NOMO-1 (cell line): ENCODE results near the gene CREB3L4.

Experiments
- DNase-seq, 2 experiments: peaks; one replicate each; lab custom pipeline; 2025; ENCODE audit not compliant: unreplicated experiment in 2 of 2; lab: John Stamatoyannopoulos, UW

CREB3L4 gene, protein sequence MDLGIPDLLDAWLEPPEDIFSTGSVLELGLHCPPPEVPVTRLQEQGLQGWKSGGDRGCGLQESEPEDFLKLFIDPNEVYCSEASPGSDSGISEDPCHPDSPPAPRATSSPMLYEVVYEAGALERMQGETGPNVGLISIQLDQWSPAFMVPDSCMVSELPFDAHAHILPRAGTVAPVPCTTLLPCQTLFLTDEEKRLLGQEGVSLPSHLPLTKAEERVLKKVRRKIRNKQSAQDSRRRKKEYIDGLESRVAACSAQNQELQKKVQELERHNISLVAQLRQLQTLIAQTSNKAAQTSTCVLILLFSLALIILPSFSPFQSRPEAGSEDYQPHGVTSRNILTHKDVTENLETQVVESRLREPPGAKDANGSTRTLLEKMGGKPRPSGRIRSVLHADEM

DNA sequence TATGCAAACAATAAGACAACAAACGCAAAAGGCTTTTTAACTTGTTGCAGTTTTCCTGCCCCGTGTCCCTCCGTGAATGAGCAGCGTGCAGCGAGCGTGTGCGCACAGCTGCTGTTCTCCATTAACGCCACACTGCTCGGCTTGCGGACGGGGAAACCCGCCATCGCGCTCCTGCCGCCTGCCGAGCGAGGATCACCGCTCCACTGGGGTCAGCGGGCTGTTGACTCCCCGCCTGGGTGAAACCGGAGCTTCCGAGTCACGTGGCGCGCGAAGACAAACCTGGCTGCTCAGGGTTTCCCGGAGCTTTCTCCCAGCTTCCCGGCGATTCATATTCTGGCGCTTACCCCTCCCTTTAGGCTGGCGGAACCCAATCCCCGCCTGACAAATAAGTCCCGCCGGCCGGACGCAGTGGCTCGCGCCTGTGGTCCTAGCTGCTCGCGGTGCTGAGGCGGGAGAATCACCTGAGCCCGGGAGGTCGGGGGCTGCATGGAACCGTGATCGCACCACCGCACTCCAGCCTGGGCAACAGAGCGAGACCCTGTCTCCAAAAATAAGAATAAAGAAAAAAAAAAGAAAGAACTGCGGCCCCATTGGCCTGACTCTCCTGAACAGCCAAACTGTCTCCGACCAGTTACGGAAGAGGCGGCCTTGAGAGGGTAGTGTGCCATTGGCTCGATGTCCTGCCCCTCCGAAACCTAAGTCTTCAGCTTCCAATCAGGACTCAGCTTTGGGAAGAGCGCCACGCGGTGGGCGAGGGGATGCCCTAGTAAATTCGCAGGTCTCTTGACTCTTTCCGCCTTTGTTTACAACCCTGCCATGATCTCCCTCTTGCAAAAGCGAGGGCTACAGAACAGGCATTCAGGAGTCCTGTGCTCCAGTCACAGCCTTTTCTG, at the start of gene CREB3L4:
CREB3L4 (plus strand) TSS at position 796 of the 893 bp plus-strand sequence. CDS start 624 bp downstream, outside the sequence.
- peak; percentile 97 to 98 for DNase-seq

DNA sequence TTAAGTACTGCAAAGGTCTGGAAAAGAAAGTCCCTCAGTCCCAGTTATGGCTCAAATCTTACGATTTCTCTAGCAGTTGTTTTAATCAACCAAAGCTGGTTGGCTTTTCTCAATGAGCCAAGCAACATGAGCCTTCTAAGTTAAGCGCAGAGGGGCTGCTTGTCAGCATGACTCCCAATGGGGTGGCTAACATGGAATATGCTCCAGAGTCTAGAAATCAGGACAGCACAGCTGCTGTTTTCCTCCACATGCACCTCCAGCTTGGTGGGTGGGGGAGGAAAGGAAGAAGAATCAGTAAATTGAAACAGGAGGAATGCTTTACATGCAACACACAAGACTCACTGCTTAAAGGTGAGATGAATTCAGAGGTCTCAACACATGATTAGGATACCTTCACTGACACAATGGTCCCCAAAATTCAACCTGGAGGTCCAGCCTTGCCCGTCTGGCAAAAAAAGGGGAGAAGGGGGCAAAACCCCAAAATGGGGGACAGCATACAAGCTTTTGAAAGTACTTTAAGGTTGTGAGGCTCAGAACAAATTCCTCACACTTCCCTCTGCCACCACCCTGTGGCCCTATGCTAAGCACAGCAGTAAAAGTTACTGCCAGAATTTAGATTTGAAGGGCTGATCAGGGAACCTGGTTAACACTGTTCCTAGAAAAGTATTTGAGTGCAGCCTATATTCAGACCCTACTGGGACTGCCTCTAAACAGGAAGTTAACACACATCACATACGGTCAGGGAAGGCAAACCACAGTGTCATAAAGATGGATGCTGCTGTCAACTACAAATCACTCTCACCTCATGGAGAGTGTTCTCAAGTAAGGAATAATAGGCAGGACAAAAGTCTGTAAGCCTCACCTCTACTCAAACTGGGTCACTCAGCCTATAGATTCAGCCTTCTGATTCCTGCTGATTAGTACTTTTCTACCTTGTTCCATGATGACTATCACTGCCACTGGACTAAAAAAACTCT, 47.5 kb upstream of the CREB3L4 start:
- peak; percentile 29 to 76 for DNase-seq

DNA sequence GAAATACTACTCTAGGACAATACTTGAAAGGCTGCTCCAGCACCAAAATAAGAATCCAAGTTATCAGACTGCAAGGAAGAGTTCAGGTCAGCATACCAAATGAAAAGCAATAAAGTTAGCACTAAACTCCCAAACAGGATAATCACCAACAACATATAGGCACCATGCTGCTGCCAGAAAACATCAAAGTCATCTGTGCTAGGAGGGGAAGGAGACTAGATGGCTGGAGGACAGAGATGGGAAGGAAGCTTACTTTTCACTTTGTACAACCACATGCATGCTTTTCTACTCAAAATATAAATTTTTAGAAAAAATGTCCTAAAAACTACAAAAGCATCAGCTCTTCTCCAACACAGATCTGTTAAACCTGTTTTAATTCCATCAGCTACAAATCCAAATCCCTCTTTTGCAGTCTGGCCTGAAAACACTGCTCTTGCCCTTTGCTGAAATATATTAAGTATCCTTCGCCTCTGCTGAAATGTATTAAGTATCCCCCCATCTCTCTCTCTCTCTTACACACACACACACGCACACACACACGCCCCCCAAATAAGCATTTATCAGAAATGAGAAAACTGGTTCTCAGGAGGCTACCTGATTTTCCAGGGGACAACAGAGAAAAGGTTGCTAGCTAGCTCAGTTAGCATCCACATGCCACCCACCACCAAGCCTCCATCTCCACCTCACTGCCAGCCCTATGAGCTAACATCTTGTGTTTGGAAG, 46.5 kb upstream of the CREB3L4 start:
- DNase-seq: no peak

DNA sequence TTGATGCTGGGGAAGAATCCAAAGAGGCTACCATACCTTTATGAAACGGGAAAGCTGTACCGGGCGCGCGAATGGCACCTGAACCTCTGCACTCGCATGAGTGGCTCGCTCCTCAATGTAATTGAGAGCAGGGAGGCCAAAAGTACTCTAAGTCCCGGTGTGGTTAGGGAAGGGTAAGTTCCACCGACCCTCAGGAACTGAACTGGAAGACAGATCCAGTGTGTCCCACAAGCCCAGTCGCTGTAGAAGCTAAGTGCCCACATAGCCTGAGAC, 46.0 kb upstream of the CREB3L4 start:
- no peak for DNase-seq

DNA sequence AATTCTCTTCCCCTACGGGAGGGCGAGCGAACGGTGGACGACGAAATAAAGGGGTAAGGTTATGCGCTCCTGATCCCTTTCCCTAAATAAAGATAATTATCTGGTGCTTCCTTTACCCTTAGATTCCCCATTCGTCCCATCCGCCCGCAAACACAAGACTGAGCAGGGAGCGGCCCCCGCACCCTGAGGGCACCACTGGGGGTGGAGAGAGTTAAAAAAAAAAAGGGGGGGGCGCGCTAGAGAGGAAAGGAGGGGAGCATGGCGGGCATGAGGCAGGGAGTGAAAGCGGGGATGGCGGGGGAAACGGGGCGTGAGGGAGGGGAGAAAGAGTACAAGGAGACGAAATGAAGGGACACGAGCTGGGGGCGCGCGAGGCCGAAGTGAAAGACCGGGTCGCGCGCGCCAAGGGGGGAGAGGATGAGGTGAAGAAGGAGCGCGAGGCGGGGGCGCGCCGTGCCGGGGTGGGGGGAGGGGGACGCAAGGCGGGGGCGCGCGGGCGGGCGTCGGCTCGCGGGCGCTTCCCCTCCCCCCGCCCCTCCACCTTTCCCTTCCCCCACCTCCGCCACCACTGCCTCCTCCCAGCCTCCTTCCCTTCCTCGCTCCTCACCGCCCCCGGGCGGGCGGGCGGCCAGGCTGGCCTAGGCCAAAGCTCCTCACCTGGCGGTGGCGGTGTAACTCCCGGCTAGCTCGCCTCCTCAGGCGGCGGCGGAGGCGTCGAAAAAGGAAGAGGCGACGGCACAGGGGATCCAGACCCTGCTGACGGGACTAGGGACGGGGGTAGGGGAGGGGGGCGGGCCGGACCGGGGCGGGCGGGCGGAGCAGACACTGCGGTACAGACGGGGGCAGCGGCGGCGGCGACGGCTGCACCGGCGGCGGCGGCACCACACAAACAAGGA, 45.4 kb upstream of the CREB3L4 start:
- peak in 1 of 2 experiments; percentile 67 for DNase-seq

DNA sequence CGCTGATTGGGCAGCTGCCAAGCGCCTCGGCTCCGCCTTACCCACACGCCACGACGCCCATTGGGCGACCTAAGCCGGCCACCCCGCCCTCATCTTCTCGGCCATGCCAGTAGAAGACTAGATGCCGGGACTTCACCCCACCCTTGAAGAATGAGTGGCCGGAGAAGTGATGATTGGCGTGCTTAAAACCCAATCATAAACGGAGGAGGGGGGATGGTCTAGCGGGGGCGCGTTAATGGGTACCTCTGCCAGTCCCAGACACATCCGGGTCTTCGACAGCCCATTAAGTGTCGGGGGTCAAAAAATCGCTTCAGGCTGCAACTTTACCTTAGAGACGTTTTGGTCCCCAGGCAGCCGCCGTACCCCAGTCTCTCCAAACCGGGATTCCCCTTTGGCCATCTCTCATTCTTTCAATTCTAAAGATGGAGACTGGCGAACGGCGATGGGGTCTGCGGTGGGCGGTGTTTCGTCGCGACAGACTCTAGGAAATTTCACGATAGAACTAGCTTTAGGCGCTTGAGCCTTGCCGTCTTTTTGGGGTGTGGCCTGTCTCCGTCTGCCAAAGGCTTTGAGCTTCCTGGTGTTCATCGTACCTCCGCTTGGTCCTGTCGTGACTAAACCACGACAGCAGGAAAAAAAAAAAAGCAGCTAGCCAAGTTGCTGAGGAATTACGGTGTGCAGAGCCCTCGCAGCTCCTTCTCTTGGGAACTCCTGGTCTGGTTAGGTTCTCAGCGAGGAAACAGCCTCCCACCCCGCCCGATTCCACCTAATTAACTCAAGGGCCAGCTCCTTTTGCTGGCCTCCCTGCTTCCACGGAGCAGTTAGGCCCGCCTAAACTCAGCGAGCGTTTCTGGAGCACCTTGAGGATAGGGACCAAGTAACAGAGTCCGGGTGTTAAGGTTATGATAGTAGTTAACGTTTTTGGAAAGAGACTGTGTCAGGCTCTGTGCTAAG, 44.5 kb upstream of the CREB3L4 start, which contains the start of gene GATAD2B:
GATAD2B (minus strand) TSS at position 1 of the 954 bp plus-strand sequence. CDS start 94,625 bp downstream, outside the sequence.
- DNase-seq: peak; percentile 99 to 100

DNA sequence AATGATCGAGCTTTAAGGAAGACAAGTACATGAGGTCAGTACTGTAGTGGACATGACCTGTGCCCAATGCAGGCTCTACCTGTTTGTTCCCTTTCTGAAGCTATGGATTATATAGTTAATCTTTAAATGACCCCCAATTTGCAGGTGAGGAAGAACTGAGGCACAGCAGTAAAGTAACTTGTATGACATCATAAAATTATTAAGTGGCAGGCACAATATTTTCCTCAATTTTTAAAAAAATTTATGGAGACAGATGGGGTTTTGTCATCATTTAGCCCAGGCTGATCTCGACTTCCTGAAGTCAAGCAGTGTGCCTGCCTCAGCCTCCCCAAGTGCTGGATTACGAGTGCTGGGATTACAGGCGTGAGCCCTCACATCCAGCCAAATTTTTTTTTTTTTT, 41.3 kb upstream of the CREB3L4 start:
- no peak for DNase-seq

DNA sequence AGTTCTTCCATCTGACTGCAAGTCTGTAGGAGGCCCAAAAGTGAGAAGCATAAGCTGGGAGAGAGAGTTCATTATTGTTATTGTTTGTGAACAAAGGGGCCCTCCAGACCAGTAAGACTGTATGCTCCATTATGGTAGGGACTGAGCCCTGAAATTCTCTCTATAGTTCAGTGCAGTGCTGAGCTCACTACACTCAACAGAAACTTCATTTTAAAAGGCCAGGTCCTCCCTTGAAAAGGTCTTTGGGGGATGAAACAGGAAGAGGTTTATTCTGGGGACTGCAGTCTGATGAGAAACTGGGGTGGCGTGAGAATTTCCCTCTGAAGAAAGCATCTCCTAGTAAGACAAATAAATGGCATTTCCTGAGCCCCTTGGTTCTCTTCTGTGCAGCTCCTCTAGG, 39.5 kb upstream of the CREB3L4 start:
- no peak for DNase-seq

DNA sequence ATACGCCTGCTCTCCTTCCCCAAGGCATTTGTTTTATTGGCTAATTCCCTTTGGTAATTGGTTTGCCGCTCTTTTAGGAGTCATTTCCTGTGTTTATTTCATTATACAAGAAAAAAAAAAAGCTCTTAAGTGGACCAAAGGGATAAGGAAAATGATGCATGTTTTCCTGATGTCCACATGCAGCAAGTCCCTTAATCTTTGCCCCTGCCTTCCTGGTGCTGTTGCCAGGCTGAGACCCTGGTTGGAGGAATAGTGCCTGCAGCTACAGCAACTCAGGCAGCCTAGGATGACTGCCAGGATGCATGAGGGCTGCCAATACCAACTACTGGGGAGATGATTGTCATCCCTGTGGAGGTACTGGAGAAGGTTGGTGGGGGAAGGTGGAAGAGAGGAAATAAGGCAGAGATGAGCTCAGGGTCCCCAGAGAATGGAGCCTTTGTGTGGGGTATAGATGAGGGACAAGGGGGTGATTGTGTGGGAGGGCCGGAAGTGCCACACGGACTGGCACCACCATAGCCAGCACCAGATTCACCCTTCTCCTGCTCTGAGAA, 38.8 kb upstream of the CREB3L4 start:
- DNase-seq: no peak

DNA sequence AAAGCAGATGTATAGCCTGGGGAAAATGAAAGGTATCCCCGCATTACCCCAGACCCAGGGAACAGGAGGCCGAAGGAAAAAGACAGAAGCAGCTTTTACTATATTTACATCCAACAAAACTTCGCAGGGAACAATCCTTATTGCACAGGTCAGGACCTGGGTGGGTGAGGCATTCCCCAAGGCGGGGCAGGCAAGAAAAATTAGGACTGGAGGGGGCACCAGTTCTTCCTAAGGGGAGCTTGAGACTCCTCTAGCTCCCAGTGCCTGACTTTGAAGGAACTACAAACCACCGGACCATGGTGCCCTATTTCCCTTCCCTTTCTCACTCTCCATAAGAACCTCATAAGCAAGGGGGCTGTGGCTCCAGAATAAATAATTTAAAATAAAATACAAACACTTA, 38.3 kb upstream of the CREB3L4 start:
- DNase-seq: no peak

DNA sequence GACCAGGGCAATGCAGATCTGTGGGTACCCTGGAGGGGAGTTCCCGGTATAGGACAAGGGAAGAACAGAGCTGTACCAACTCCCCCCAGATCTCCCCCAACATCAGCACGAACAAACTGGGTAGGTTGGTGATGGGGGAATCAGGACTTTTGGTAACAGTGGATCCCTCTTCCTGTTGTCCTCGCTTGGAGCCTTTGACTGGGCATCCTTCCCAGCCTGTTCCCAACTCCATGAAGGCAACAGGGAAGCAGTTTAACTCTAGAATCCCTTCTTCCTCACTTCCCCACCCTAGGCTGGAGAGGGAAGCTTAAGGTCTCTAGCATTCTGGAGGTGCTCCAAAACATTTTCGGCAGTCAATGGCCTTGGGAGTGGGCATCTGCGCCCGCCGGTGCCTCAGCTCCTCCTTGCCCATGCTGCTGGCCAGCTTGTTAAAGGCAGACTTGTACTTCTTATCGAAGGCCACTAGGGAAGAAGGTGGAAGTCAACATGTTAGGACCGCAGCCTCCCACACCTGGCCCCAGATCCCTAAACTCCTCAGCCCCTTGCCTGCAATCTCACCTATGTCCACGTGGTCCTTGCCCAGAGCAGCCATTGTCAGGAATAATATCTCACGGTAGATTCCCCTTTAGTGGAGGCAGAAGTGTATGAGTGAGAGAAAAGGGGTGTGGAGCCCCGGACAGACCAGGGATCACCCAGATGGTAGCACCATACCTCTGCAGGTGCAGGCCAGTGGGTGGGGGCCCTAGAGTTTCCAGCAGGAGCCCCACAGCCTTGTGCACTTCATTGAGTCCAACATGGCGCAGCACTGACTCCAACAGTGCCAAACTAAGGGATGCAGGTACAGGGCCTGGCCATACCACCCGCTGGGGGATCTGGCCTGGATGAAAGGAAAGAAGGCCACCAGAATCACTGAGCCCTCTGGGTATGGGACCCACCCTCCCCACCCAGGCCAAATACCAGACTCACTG, 37.4 kb upstream of the CREB3L4 start:
- no peak for DNase-seq

DNA sequence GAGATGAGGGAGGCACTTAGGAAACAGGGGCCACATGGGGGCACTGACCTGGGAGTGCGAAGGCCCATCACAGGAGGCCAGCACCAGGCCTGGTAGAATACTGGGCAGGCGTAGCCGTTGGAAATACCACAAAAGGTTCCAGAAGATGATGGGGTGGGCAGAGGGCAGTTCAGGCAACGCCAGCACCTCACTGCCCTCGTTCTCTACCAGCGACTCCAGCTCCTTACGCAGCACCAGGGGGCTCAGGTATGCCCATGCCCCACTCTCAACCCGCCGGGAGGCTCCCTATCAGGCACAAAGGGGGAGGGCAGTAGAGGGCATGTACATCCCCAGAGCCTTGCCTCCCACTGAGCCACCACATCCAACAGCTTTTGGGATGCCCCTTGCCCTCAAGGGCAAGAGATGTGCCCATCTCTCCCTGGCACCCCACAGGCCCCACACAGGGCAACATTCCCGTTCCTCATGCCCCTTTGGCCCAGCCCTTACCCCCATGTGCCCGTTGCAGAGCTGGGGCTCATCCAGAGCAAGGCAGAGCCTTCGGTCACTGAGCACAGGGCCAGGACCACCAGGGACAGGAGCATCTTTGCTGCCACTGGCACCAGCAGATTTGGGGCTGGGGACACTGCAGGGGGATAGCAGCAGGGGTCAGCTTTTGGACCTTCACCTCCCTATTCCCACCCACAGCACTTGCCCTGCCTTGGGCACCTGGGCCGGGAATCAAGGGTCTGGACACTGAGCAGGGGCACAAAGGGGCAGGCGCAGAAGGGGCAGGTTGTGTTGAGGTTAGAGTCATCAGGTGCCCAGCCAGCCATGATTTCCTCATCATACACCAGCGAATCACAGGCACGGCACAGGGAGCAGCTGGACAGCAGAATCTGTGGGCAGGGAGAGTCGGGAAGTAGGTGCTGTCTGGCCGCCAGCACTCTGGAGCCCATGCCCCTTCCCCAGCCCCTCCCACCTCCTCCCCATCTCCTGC, 35.3 kb upstream of the CREB3L4 start:
- DNase-seq: no peak

DNA sequence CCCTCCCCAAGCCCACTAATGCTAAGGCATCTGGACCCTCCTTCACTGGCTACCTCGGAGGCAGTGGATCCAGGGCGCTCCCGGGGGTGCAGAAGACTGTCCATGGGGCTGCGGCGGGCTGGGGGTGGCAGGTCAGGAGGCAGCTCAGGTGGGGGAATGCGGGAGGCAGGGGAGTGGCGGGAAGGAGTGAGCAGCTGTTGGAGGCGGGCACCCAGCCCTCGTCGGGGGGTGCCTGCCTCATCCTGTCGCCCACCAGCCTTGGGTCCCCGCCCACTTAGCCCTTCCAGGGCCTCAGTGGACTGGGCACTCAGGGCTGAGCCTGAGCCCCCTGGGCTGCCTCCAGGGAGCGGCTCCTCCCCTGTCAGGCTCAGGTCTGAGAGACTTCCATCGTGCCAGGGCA, 34.3 kb upstream of the CREB3L4 start:
- DNase-seq: no peak

DNA sequence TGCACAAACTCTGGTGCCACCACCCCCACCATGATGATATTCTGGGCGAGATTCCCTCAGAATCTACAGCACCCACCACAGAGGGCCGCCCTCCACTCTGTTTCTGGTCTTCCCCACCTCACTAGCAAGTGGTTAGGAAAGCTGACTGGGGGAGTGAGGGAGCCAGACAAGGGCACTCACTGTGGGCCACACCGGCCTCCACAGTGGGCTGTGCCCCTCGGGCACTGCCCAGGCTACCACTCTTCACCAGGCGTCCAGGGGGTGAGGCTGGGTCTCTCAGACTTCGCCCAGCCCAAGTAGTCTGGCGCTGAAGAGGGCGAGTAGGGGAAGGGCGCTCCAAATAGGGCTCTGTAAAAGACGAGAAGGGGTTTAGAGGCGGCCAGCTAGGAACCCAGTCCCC, 33.7 kb upstream of the CREB3L4 start:
- DNase-seq: no peak

DNA sequence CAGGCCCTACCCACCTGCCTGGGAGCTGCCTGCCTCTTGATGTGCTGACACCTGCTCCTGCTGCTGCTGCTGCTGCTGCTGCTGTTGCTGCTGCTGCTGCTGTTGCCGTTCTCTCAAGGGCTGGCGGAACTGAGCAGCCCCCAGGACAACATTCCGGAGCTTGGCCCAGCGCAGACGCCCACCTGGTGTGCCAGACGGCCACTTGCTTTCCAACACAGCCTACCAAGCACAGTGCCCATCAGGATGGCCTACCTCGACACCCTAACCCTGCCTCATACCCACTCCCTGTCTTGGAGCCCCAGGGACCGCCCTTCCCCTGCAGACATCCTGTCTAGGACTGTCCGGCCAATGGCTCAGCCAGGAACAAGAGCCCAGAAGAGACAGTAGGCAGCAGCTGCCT, 33.0 kb upstream of the CREB3L4 start:
- DNase-seq: no peak
